ENCODE data around the gene L3MBTL4. TPM values are rescaled to one million over a fixed set of nuclear protein-coding genes. Genes with fewer than 3 reads are reported as not detected.

Gene L3MBTL4
- total and polyA plus RNA-seq, 10 of the 15 experiments (the other 5 are each of a cell fraction or from before 2014, with no cell fraction given) = 1.3 to 8.7 (median 3.8) TPM

DNA sequence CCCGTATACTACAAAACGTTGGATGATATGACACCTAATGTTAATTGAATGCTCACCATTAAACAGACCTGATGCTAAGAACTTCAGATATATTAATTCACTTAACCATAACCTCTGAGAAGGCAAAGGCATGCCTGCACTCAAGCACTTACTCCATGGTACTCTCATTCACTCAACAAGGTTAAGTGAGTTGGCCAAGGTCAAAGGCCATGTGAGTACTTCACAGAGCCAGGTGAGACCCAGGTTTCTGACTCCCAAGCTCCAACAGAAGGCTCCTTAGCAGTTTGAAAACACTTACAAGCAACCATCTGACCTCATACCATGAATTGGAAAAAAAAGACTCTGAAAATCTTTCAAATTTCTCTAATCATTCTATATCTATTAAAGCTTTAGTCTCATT is 198.8 kb downstream of the L3MBTL4 start:
- Histone ChIP-seq H3K4me1 (ENCODE audit: control insufficient read depth, insufficient read depth, low read length) (no peaks in the 10 kb centered on the region), H3K9me3 (replicated peaks; ENCODE audit: control insufficient read depth, insufficient read depth, low read length) (no peaks in the 10 kb centered on the region), H3K9ac (ENCODE audit: control insufficient read depth, insufficient read depth, low read length) (no peak overlapping the region), H3K4me3 (no peak overlapping the region), H3K79me2 (ENCODE audit: control insufficient read depth, insufficient read depth, low read length) (no peaks in the 10 kb centered on the region), H4K20me1 (ENCODE audit: control insufficient read depth, insufficient read depth) (no peaks in the 10 kb centered on the region), H3K36me3 (ENCODE audit: control insufficient read depth in 2 of 2, insufficient read depth in 2 of 2, low read length in 1 of 2) (no peaks in the 10 kb centered on the region), H2AFZ (ENCODE audit: control insufficient read depth, low read depth, low read length) (no peak overlapping the region), H3K4me2 (ENCODE audit: control insufficient read depth, insufficient read depth) (no peak overlapping the region), H3K27ac (ENCODE audit: control insufficient read depth, insufficient read depth) (no peak overlapping the region), H3K27me3 (replicated peaks in 1 of 2; ENCODE audit: control insufficient read depth in 2 of 2, insufficient read depth in 2 of 2, low read length in 1 of 2) (no peaks in the 10 kb centered on the region)
- no TSS peak for BruUV-seq (replicated peaks)
- intact Hi-C loops (cut with micrococcal nuclease; ENCODE audit: unreplicated experiment) (loop anchor here (10.0 kb wide), 2 partner anchors 161 to 211 kb away; no protein-coding TSS in a partner anchor), in situ Hi-C loops (cut with MboI) (loop anchor here (10.0 kb wide), 1 partner anchor 331 kb away; no protein-coding TSS in a partner anchor)
- 77% methylated on average over 2 of the region's 2 CpGs for WGBS (ENCODE audit: insufficient coverage, insufficient replicate concordance, low lambda C conversion rate, missing lambda C conversion rate)
- ChIA-PET CTCF (no interaction called here), SMC1A (ENCODE audit: uncharacterized antibody, unreplicated experiment) (interaction anchor here (1.3 kb wide), 1 partner anchor 248 kb away, joined by 3 read pairs; no protein-coding TSS in a partner anchor), RAD21 (ENCODE audit: unreplicated experiment) (no interaction called here), POLR2A (no interaction called here)
- ATAC-seq = no peak
- TF ChIP-seq, protein P1, sequence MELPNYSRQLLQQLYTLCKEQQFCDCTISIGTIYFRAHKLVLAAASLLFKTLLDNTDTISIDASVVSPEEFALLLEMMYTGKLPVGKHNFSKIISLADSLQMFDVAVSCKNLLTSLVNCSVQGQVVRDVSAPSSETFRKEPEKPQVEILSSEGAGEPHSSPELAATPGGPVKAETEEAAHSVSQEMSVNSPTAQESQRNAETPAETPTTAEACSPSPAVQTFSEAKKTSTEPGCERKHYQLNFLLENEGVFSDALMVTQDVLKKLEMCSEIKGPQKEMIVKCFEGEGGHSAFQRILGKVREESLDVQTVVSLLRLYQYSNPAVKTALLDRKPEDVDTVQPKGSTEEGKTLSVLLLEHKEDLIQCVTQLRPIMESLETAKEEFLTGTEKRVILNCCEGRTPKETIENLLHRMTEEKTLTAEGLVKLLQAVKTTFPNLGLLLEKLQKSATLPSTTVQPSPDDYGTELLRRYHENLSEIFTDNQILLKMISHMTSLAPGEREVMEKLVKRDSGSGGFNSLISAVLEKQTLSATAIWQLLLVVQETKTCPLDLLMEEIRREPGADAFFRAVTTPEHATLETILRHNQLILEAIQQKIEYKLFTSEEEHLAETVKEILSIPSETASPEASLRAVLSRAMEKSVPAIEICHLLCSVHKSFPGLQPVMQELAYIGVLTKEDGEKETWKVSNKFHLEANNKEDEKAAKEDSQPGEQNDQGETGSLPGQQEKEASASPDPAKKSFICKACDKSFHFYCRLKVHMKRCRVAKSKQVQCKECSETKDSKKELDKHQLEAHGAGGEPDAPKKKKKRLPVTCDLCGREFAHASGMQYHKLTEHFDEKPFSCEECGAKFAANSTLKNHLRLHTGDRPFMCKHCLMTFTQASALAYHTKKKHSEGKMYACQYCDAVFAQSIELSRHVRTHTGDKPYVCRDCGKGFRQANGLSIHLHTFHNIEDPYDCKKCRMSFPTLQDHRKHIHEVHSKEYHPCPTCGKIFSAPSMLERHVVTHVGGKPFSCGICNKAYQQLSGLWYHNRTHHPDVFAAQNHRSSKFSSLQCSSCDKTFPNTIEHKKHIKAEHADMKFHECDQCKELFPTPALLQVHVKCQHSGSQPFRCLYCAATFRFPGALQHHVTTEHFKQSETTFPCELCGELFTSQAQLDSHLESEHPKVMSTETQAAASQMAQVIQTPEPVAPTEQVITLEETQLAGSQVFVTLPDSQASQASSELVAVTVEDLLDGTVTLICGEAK (IDR thresholded peaks at IDR 0.05; ENCODE audit: borderline replicate concordance) = no peak
- TF ChIP-seq NFYA (IDR thresholded peaks at IDR 0.05; ENCODE audit: borderline replicate concordance, low read depth, low read length) = no peak
- TF ChIP-seq, protein P2, sequence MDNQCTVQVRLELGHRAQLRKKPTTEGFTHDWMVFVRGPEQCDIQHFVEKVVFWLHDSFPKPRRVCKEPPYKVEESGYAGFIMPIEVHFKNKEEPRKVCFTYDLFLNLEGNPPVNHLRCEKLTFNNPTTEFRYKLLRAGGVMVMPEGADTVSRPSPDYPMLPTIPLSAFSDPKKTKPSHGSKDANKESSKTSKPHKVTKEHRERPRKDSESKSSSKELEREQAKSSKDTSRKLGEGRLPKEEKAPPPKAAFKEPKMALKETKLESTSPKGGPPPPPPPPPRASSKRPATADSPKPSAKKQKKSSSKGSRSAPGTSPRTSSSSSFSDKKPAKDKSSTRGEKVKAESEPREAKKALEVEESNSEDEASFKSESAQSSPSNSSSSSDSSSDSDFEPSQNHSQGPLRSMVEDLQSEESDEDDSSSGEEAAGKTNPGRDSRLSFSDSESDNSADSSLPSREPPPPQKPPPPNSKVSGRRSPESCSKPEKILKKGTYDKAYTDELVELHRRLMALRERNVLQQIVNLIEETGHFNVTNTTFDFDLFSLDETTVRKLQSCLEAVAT (IDR thresholded peaks at IDR 0.05) = no peak
- TF ChIP-seq SREBF2 (IDR thresholded peaks at IDR 0.05; ENCODE audit: low read length) = no peak
- no peak for TF ChIP-seq KAT2A (conservative IDR thresholded peaks at IDR 0.05; ENCODE audit: control insufficient read depth, low read depth, low read length)
- TF ChIP-seq POLR2AphosphoS2 (IDR thresholded peaks at IDR 0.05; ENCODE audit: low read depth, low read length) = no peak
- TF ChIP-seq, protein P3, sequence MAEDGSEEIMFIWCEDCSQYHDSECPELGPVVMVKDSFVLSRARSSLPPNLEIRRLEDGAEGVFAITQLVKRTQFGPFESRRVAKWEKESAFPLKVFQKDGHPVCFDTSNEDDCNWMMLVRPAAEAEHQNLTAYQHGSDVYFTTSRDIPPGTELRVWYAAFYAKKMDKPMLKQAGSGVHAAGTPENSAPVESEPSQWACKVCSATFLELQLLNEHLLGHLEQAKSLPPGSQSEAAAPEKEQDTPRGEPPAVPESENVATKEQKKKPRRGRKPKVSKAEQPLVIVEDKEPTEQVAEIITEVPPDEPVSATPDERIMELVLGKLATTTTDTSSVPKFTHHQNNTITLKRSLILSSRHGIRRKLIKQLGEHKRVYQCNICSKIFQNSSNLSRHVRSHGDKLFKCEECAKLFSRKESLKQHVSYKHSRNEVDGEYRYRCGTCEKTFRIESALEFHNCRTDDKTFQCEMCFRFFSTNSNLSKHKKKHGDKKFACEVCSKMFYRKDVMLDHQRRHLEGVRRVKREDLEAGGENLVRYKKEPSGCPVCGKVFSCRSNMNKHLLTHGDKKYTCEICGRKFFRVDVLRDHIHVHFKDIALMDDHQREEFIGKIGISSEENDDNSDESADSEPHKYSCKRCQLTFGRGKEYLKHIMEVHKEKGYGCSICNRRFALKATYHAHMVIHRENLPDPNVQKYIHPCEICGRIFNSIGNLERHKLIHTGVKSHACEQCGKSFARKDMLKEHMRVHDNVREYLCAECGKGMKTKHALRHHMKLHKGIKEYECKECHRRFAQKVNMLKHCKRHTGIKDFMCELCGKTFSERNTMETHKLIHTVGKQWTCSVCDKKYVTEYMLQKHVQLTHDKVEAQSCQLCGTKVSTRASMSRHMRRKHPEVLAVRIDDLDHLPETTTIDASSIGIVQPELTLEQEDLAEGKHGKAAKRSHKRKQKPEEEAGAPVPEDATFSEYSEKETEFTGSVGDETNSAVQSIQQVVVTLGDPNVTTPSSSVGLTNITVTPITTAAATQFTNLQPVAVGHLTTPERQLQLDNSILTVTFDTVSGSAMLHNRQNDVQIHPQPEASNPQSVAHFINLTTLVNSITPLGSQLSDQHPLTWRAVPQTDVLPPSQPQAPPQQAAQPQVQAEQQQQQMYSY (CRISPR knock-in tag; IDR thresholded peaks at IDR 0.05) = no peak
- TF ChIP-seq, protein P4, sequence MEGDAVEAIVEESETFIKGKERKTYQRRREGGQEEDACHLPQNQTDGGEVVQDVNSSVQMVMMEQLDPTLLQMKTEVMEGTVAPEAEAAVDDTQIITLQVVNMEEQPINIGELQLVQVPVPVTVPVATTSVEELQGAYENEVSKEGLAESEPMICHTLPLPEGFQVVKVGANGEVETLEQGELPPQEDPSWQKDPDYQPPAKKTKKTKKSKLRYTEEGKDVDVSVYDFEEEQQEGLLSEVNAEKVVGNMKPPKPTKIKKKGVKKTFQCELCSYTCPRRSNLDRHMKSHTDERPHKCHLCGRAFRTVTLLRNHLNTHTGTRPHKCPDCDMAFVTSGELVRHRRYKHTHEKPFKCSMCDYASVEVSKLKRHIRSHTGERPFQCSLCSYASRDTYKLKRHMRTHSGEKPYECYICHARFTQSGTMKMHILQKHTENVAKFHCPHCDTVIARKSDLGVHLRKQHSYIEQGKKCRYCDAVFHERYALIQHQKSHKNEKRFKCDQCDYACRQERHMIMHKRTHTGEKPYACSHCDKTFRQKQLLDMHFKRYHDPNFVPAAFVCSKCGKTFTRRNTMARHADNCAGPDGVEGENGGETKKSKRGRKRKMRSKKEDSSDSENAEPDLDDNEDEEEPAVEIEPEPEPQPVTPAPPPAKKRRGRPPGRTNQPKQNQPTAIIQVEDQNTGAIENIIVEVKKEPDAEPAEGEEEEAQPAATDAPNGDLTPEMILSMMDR (IDR thresholded peaks at IDR 0.05 in 2 of 3, conservative IDR thresholded peaks at IDR 0.05 in 1 of 3; ENCODE audit: control insufficient read depth in 2 of 3, extremely low read depth in 1 of 3, insufficient read depth in 1 of 3, low read depth in 3 of 3, low read length in 3 of 3) = no peak
- TF ChIP-seq YBX1 (IDR thresholded peaks at IDR 0.05) = no peak
- TF ChIP-seq, protein P5, sequence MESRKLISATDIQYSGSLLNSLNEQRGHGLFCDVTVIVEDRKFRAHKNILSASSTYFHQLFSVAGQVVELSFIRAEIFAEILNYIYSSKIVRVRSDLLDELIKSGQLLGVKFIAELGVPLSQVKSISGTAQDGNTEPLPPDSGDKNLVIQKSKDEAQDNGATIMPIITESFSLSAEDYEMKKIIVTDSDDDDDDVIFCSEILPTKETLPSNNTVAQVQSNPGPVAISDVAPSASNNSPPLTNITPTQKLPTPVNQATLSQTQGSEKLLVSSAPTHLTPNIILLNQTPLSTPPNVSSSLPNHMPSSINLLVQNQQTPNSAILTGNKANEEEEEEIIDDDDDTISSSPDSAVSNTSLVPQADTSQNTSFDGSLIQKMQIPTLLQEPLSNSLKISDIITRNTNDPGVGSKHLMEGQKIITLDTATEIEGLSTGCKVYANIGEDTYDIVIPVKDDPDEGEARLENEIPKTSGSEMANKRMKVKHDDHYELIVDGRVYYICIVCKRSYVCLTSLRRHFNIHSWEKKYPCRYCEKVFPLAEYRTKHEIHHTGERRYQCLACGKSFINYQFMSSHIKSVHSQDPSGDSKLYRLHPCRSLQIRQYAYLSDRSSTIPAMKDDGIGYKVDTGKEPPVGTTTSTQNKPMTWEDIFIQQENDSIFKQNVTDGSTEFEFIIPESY (IDR thresholded peaks at IDR 0.05) = no peak
- no peak for DNase-seq (ENCODE audit: low read depth, low spot score)
- FAIRE-seq = no peak
